ENCODE data around the gene UBTF.

Gene UBTF

GRCh38 chr17:44197980-44198720, 21.3 kb downstream of the UBTF start:
- DNase-seq (ENCODE audit: low read depth), result no peak

- DNase-seq (ENCODE audit: low read depth), result no peak
Observed at GRCh38 chr17:44197107-44197506, 22.4 kb downstream of the UBTF start.

- DNase-seq (ENCODE audit: low read depth), result no peak
Observed at GRCh38 chr17:44193326-44194084, 26.0 kb downstream of the UBTF start.

- DNase-seq (ENCODE audit: low read depth), result no peak
Observed at GRCh38 chr17:44192750-44193149, 26.7 kb downstream of the UBTF start.

- no peak for DNase-seq (ENCODE audit: low read depth)
Observed at GRCh38 chr17:44191941-44192496, 27.5 kb downstream of the UBTF start.

GRCh38 chr17:44191369-44191768, 28.1 kb downstream of the UBTF start:
- DNase-seq (ENCODE audit: low read depth), result no peak

- no peak for DNase-seq (ENCODE audit: low read depth)
Observed at GRCh38 chr17:44190481-44190880, 29.0 kb downstream of the UBTF start.

- no peak for DNase-seq (ENCODE audit: low read depth)
Observed at GRCh38 chr17:44188576-44189403, 30.7 kb downstream of the UBTF start.

- DNase-seq (ENCODE audit: low read depth), result no peak
Observed at GRCh38 chr17:44187131-44187899, 32.2 kb downstream of the UBTF start.

GRCh38 chr17:44186307-44187130, 33.0 kb downstream of the UBTF start, which contains the start of gene TMUB2:
TSS of gene TMUB2 (plus strand) at chr17:44186972. CDS start at chr17:44187709, 737 bp downstream.
- DNase-seq (ENCODE audit: low read depth), result peak; percentile 94

- no peak for DNase-seq (ENCODE audit: low read depth)
Observed at GRCh38 chr17:44184212-44184810, 35.2 kb downstream of the UBTF start.

- DNase-seq (ENCODE audit: low read depth), result no peak
Observed at GRCh38 chr17:44183024-44183423, 36.5 kb downstream of the UBTF start.

GRCh38 chr17:44178133-44178532, 41.3 kb downstream of the UBTF start:
- DNase-seq (ENCODE audit: low read depth), result no peak

- no peak for DNase-seq (ENCODE audit: low read depth)
Observed at GRCh38 chr17:44177640-44178039, 41.8 kb downstream of the UBTF start.

- DNase-seq (ENCODE audit: low read depth), result no peak
Observed at GRCh38 chr17:44176671-44177501, 42.6 kb downstream of the UBTF start.

GRCh38 chr17:44176257-44176656, 43.2 kb downstream of the UBTF start:
- no peak for DNase-seq (ENCODE audit: low read depth)

GRCh38 chr17:44174427-44174826, 45.0 kb downstream of the UBTF start:
- DNase-seq (ENCODE audit: low read depth), result no peak

- no peak for DNase-seq (ENCODE audit: low read depth)
Observed at GRCh38 chr17:44171931-44172455, 47.5 kb downstream of the UBTF start.

Data from HS-5 (cell line).